Measurements from ENCODE around the gene RWDD1.
A peak's percentile ranks its signal among the peaks of the same experiment; 100 is the strongest.

RWDD1 gene

GRCh38 chr6:116570856-116571682 lies at the start of gene RWDD1:
Gene RWDD1, plus strand, starts transcription at chr6:116571504. Its CDS starts 79 bp downstream, at chr6:116571583.
- DNase-seq (ENCODE audit: low read depth): peak; percentile 97

GRCh38 chr6:116522896-116523295 lies 48.4 kb upstream of the RWDD1 start:
- DNase-seq (ENCODE audit: low read depth): no peak

- DNase-seq (ENCODE audit: low read depth): no peak
Observed at GRCh38 chr6:116524236-116524635, 47.1 kb upstream of the RWDD1 start.

GRCh38 chr6:116528133-116528532 lies 43.2 kb upstream of the RWDD1 start:
- DNase-seq (ENCODE audit: low read depth): no peak

GRCh38 chr6:116528780-116529179 lies 42.5 kb upstream of the RWDD1 start:
- no peak for DNase-seq (ENCODE audit: low read depth)

- no peak for DNase-seq (ENCODE audit: low read depth)
Observed at GRCh38 chr6:116529466-116530290, 41.6 kb upstream of the RWDD1 start.

GRCh38 chr6:116530436-116530835 lies 40.9 kb upstream of the RWDD1 start:
- no peak for DNase-seq (ENCODE audit: low read depth)

GRCh38 chr6:116531675-116532570 lies 39.4 kb upstream of the RWDD1 start:
- peak; percentile 51 for DNase-seq (ENCODE audit: low read depth)

GRCh38 chr6:116533233-116533957 lies 37.9 kb upstream of the RWDD1 start:
- no peak for DNase-seq (ENCODE audit: low read depth)

- DNase-seq (ENCODE audit: low read depth): no peak
Observed at GRCh38 chr6:116535109-116535508, 36.2 kb upstream of the RWDD1 start.

- DNase-seq (ENCODE audit: low read depth): no peak
Observed at GRCh38 chr6:116536216-116536621, 35.1 kb upstream of the RWDD1 start.

- no peak for DNase-seq (ENCODE audit: low read depth)
Observed at GRCh38 chr6:116542426-116542825, 28.9 kb upstream of the RWDD1 start.

- DNase-seq (ENCODE audit: low read depth): no peak
Observed at GRCh38 chr6:116543149-116543548, 28.2 kb upstream of the RWDD1 start.

- DNase-seq (ENCODE audit: low read depth): no peak
Observed at GRCh38 chr6:116545651-116546050, 25.7 kb upstream of the RWDD1 start, which contains the start of gene TRAPPC3L. Gene TRAPPC3L, minus strand, starts transcription at chr6:116545684. Its CDS starts 170 bp downstream, at chr6:116545514.

GRCh38 chr6:116547358-116547757 lies 23.9 kb upstream of the RWDD1 start:
- no peak for DNase-seq (ENCODE audit: low read depth)

- no peak for DNase-seq (ENCODE audit: low read depth)
Observed at GRCh38 chr6:116550796-116551195, 20.5 kb upstream of the RWDD1 start.

GRCh38 chr6:116553451-116553850 lies 17.9 kb upstream of the RWDD1 start, which contains the start of gene CALHM4:
Gene CALHM4, plus strand, starts transcription at chr6:116553751. Its CDS starts 43 bp downstream, at chr6:116553794.
- DNase-seq (ENCODE audit: low read depth): no peak

- no peak for DNase-seq (ENCODE audit: low read depth)
Observed at GRCh38 chr6:116556065-116556464, 15.2 kb upstream of the RWDD1 start.

GRCh38 chr6:116556814-116557415 lies 14.4 kb upstream of the RWDD1 start:
- no peak for DNase-seq (ENCODE audit: low read depth)

- DNase-seq (ENCODE audit: low read depth): no peak
Observed at GRCh38 chr6:116557893-116558292, 13.4 kb upstream of the RWDD1 start.

GRCh38 chr6:116560130-116560529 lies 11.2 kb upstream of the RWDD1 start:
- DNase-seq (ENCODE audit: low read depth): no peak

All from activated T-cell treated with anti-CD3 and anti-CD28 coated beads for 24 hours (primary cell).